ENCODE results near the gene RAB33B. TPM values are rescaled to one million over a fixed set of nuclear protein-coding genes. Genes with fewer than 3 reads are reported as not detected.
A peak's percentile ranks its signal among the peaks of the same experiment; 100 is the strongest.

RAB33B gene
- total and polyA plus RNA-seq, 9 donors = 6.8 to 15.0 (median 10.1) TPM

DNA sequence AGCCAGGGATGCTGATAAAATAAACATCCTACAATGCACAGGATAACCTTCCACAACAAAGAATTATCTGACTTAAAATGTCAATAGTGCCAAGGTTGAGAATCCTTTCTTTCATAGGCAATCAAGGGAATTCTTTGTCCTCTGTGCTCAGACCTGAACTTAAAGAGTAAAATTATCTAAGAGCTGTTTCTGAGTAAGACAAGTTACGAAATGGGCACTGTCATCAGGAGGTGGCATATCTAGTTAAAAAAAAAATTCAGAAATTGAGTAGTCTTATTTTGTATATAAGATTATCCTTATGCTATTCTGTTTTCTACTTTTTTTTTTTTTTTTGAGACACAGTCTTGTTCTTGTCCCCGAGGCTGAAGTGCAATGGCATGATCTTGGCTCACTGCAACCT lies 3.3 kb upstream of the RAB33B start:
- H3K27me3 ChIP-seq = no peaks in the 10 kb centered on the region
- no peak for DNase-seq
- no peaks in the 10 kb centered on the region for H3K36me3 ChIP-seq
- peaks cover 2% of the 10 kb centered on the region for H3K4me1 ChIP-seq (ENCODE audit: insufficient read depth)
- H3K9me3 ChIP-seq = no peaks in the 10 kb centered on the region
- TF ChIP-seq POLR2A (IDR thresholded peaks at IDR 0.05) = no peak
- no peak for TF ChIP-seq EP300 (IDR thresholded peaks at IDR 0.05)
- TF ChIP-seq, protein P1, sequence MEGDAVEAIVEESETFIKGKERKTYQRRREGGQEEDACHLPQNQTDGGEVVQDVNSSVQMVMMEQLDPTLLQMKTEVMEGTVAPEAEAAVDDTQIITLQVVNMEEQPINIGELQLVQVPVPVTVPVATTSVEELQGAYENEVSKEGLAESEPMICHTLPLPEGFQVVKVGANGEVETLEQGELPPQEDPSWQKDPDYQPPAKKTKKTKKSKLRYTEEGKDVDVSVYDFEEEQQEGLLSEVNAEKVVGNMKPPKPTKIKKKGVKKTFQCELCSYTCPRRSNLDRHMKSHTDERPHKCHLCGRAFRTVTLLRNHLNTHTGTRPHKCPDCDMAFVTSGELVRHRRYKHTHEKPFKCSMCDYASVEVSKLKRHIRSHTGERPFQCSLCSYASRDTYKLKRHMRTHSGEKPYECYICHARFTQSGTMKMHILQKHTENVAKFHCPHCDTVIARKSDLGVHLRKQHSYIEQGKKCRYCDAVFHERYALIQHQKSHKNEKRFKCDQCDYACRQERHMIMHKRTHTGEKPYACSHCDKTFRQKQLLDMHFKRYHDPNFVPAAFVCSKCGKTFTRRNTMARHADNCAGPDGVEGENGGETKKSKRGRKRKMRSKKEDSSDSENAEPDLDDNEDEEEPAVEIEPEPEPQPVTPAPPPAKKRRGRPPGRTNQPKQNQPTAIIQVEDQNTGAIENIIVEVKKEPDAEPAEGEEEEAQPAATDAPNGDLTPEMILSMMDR (IDR thresholded peaks at IDR 0.05) = no peak
- H3K4me3 ChIP-seq = no peak overlapping the region
- H3K27ac ChIP-seq = no peak overlapping the region
- 94 to 97% (median 95%) methylated on average over 2 of the region's 2 CpGs for WGBS, 3 donors
- intact Hi-C loops (cut with DNase I) = loop anchor here in 1 of 4 donors (5.0 to 10.0 kb wide), 2 partner anchors 146 to 273 kb away; partner anchors contain the start of genes ELF2, NAA15 and NDUFC1

DNA sequence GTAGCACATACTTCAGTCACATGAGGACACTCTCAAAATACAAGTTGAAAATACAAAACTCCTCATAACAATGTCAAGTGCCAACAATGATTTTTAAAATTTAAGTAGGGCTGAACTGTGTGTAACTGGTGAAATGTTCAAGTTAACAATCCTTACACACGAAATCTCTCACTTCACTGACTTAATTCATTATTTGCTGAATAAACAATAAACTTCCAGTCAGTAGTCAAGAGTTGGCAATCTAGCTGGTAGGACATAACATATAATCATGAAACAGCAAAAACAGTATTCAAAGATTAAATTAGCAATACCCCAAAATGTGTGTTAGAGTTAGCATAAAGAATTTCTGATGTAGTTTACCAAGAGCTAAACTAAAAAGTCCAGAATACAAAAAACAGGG lies 1.9 kb upstream of the RAB33B start:
- 88 to 98% (median 90%) methylated on average over 1 of the region's 1 CpG for WGBS, 3 donors
- Histone ChIP-seq H3K27ac (no peak overlapping the region), H3K27me3 (no peaks in the 10 kb centered on the region), H3K36me3 (no peaks in the 10 kb centered on the region), H3K4me3 (no peak overlapping the region), H3K9me3 (no peaks in the 10 kb centered on the region), H3K4me1 (ENCODE audit: insufficient read depth) (peaks cover 7% of the 10 kb centered on the region)
- intact Hi-C loops (cut with DNase I) = loop anchor here in 1 of 4 donors (5.0 to 10.0 kb wide), 2 partner anchors 147 to 275 kb away; partner anchors contain the start of genes ELF2, NAA15 and NDUFC1
- TF ChIP-seq EP300 (IDR thresholded peaks at IDR 0.05) (no peak), POLR2A (IDR thresholded peaks at IDR 0.05) (no peak)
- TF ChIP-seq, protein P1 (IDR thresholded peaks at IDR 0.05) = no peak
- no peak for DNase-seq

DNA sequence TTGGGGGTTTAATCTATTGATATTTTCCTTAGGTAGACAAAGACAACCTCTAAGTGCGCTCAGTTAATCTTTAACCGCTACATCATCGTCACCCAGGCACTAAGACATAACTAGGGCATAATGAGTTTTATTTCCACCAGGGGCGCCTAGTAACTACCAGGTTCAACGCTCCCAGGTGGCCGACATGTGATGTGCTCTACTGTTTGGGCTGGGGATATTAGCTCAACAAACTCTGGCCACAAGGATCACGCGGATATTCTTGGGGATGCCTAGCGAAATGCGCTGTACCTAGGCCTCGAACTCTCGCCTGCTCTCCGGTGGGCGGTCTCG lies 915 bp upstream of the RAB33B start:
- Histone ChIP-seq H3K4me1 (ENCODE audit: insufficient read depth) (peaks cover 7% of the 10 kb centered on the region), H3K27me3 (no peaks in the 10 kb centered on the region)
- intact Hi-C loops (cut with DNase I) = loop anchor here in 1 of 4 donors (5.0 to 10.0 kb wide), 2 partner anchors 148 to 276 kb away; partner anchors contain the start of genes ELF2, NAA15 and NDUFC1

DNA sequence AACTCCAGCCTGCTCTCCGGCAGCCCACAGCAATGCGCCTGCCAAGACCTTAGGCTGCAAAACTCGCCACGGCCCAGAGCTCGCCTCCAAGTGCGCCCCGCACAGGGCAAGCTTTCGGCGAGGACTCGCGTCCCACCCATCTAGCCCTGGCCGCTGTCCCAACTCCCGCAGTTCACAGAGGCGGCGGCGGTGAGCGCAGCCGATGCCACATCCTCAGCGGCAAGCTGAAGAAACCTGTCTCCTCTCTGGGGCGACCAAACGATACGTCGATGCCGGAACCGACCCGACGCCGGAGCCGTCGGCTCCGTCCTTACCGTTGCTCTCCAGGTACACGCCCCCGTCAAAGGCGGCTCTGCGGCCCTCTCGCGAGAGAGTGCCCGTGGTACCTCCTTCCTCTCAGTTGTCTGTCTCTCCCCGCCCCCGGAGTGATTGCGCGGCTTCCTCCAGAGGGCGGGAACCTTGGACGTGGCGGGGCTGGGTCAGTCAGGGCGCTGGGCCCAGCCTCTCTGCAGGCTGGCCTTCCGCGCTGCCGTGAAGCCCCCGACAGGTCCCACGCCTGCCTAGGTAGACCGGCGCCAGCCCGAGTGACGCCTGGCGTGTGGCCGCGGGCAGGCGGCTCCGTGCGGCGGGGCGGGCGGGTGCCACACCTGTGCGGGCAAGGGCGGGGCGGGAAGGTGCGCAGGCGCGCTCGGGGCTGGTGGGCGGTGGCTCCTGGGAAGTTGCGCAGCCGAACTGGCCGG lies 380 bp upstream of the RAB33B start:
- peaks cover 7% of the 10 kb centered on the region for H3K4me1 ChIP-seq (ENCODE audit: insufficient read depth)
- H3K9me3 ChIP-seq = no peaks in the 10 kb centered on the region
- peak; percentile 97 to 99 (median 98) for DNase-seq
- H3K4me3 ChIP-seq = peak overlapping the region; percentile 94
- no peaks in the 10 kb centered on the region for H3K27me3 ChIP-seq
- 0 to 1% (median 1%) methylated on average over 48 to 76 of the region's 76 CpGs for WGBS, 3 donors
- intact Hi-C loops (cut with DNase I) = loop anchor here in 1 of 4 donors (5.0 to 10.0 kb wide), 2 partner anchors 149 to 276 kb away; partner anchors contain the start of genes ELF2, NAA15 and NDUFC1
- TF ChIP-seq POLR2A (IDR thresholded peaks at IDR 0.05) = peak; percentile 75
- TF ChIP-seq, protein P1 (IDR thresholded peaks at IDR 0.05) = no peak
- H3K36me3 ChIP-seq = no peaks in the 10 kb centered on the region
- H3K27ac ChIP-seq = peak overlapping the region; percentile 94 to 95

More for the DNA sequence above, 915 bp upstream of the RAB33B start:
- peak overlapping the region; percentile 94 to 95 for H3K27ac ChIP-seq
- no peak for DNase-seq
- 1 to 2% (median 1%) methylated on average over 15 of the region's 15 CpGs for WGBS, 3 donors
- no peaks in the 10 kb centered on the region for H3K36me3 ChIP-seq
- H3K4me3 ChIP-seq = peak overlapping the region; percentile 94
- TF ChIP-seq, protein P1 (IDR thresholded peaks at IDR 0.05) = peak in 1 of 3 donors; percentile 62
- no peak for TF ChIP-seq POLR2A (IDR thresholded peaks at IDR 0.05)
- no peak for TF ChIP-seq EP300 (IDR thresholded peaks at IDR 0.05)
- H3K9me3 ChIP-seq = no peaks in the 10 kb centered on the region
